NCI-H1694 (cell line): ENCODE data around the gene FAM209A.
"Not testable (repeated sequence)": the region's sequence is repeated elsewhere in the genome, so short reads cannot be mapped to it uniquely, and the experiment has no call there.

ENCODE experiments used
- DNase-seq: peaks from one replicate; lab custom pipeline; 2025; lab: John Stamatoyannopoulos, UW

The FAM209A gene, protein sequence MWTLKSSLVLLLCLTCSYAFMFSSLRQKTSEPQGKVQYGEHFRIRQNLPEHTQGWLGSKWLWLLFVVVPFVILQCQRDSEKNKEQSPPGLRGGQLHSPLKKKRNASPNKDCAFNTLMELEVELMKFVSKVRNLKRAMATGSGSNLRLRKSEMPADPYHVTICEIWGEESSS

DNA sequence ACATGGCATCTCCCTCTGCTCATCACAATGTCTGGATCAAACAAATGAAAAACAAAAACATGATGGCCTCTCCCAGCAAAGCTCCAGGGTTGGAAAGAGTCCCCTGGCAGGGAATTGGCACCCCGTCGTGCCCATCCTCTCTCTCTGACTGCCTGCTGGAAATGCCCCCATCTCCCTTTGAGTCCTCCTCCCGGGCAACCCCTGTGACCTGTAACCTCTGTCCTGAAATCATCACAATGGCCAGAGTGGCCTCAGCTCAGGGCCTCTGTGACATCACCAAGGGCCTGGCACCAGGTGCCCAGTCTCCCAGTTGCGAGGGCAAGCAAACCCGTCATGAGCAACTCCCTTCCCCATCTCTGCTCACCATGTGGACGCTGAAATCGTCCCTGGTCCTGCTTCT lies at the start of gene FAM209A:
Gene FAM209A, plus strand, starts transcription at position 301 of the 400 bp plus-strand sequence. Its CDS starts 65 bp downstream, at position 366.
- DNase-seq: not testable (repeated sequence)

DNA sequence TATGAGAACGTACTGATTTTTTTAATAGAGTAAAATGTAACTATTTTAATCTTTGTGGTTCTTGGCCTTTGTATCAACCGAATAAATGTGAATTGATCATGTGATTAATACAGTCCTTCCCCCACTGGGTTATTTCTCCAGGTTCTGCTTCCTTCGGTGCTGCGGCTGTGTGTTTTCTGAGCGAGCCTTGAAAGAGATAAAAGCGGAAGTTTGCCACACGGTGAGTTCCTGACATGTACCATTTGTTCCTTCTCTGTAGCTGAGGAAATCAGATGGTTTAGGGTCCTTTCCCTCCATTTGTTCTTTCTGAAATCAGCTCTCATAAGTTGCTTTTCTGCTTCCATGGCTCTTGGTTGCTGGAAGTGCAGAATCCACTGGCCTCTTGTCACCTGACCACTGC lies 40.6 kb upstream of the FAM209A start:
- no peak for DNase-seq

DNA sequence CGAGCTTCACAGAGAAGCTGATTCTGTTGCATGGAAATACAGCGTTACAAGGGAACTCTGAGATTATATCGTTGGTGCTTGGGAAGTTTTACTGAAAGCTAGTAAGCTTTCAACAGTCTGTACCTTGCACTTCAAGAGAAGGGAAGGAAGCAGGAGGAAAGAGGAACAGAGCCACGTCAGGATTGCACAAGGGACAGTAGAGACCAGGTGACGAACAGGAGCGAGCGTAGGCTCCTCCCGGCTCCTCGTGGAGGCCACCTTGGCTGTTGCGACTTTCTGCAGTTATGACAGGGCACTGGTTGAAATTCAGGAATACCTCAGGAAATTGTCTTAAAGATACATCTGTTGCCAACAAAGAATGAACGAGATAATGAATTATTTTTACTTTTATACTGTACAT lies 37.3 kb upstream of the FAM209A start:
- DNase-seq: no peak

DNA sequence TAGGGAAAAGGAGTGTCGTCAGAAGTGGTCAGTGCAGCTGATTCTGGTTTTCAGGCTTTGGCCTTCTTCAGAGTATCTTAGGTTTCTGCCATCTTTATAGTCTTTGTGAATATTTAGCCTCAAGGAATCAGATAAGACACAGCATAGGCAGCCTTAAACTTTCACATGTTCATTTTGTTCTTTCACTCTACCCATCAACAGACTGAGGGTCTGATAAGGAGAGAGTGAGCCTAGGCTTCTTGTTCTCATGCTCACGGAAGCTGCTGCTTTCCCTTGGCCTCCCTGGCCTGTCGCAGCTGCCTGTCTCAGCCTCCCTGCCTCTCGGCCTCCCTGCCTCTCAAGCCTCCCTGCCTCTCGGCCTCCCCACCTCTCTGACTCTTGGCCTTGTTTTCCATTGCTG lies 36.0 kb upstream of the FAM209A start:
- no peak for DNase-seq

DNA sequence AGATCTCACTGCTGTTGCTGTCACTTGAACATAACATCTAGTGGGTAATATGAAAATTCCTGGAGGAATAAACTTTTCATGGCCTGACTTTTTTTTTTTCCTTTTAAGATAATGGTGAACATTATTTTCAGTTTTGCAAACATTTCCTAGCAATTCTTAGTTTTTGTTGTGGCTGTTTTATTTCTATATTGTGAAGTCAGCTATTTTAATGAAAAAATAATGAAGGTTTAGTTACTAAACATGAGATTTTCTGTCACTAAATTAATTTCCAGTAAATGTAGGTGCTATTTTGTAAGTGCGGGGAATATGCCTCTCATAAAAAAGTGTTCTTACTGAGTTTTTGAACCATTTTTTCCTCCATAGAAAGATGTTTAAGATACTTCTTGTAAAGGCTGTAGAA lies 23.4 kb upstream of the FAM209A start:
- DNase-seq: no peak

DNA sequence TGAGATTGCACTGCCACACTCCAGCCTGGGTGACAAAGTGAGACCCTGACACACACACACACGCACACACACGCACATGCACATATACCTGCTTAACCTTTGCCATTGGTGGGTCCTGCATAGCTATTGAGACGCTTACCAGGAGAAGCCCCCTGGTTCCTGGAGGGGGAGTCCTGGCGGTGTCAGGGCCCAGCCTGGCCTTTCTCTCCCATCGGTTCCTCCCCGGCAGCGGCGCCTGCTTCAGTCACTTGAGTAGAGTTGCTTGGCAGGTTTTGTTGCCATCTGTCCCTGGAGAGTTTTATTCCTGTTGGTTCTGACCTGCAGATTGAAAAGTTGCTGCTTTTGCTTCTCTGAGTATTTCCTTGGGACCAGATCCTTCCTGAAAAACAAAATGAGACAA lies 20.6 kb upstream of the FAM209A start:
- no peak for DNase-seq

DNA sequence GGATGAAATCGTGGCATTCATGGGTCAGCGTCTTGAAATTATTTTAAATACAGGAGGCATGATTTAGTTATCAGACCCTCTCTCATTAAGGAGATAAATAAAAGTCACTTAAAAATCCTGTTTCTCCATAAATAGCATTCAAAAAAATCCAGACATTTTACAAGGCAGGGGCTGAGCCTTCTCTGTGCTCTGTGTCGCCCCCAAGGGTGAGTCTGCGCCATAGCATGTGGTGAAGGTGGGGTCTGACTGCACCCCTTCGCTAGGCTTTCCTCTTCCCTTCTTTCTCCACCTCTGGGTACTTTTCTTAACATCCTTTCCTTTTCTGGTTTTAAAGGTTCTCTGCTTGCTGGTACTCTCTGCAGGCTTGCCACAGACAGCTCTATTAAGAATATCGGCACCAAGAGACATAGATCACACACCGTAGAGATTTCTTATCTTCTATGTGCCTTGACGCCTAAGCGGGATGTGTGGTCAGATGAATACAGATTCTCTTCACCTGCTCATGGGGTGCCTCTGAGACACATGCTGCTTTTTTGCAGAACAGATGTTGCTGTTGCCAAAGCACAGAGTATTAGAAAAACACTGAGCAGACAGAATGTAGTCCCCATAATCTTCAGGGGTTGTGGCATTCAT lies 20.1 kb upstream of the FAM209A start:
- no peak for DNase-seq

DNA sequence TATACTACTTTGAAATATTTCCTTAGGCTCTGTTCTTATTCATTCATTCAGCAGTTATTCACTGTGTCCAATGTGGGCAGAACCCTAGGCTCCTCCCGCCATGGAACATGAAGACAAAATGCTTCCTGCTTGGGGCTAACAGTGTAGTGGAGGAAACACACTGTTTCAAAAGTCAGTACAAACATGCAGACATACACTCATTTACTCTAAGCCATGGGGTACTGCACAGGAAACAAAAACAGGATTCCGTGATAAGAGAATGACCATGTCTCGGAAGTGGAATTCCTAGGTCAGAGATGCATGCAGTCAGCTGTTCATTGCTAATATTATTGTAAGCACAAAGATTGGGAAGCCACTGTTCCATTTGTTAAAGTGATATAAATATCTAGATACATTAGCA lies 18.4 kb upstream of the FAM209A start:
- no peak for DNase-seq

DNA sequence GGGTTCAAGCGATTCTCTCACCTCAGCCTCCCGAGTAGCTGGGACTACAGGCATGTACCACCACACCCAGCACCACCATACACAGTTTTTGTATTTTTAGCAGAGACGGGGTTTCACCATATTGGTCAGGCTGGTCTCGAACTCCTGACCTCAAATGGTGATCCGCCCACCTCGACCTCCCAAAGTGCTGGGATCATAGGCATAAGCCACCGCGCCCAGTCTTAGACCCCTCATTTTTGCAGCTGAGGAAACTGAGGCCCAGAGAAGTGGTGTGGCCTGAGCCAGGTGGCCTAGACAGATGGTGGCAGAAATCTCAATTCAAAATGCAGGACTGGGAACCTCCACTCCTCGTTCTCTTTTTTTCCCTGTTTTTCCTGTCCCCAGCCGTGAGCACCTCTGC lies 12.6 kb upstream of the FAM209A start:
- no peak for DNase-seq

DNA sequence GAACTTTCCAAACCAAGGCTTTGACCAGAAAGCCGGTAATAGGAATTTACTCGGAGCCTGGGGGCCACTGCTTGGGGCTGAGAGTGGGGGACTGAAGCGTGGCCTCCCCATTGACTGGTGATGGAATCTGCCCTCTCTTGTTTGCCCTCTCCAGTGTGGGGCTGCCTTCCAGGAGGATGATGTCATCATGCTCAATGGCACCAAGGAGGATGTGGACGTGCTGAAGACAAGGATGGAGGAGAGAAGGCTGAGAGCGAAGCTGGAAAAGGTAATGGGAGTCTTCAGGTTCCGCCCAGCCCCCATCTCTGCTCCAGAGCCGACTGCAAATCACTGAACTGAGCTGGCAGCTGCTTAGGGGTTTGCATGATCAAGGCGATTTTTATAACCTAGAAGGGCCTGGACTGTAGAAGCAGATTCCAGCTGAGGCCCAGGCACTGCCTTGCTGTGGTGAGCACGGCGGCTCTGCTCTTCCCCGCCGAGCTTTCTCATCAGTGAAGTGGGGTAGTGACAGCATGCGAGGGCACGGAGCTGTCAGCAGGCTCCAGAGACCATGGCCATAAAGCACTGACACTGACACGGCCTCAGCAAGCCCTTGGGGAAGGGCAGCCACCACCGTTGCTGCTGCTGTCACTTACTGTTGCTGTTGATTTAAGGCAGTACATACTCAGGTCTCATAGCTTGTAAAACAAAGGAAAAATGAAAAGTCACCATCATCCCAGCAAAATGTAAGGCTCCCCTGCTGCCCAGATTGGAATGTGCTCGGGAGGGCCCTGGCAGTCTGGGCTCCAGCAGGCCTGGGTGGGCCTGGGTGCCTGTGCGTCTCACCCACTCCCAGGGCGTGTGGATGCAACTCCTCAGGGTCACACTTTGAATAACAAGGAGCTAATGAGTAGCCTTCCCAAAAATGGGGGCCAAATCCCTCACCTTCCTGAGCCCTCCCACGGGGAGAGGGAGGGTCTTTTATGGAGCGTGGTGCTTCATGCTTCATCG lies 11.1 kb upstream of the FAM209A start:
- no peak for DNase-seq

DNA sequence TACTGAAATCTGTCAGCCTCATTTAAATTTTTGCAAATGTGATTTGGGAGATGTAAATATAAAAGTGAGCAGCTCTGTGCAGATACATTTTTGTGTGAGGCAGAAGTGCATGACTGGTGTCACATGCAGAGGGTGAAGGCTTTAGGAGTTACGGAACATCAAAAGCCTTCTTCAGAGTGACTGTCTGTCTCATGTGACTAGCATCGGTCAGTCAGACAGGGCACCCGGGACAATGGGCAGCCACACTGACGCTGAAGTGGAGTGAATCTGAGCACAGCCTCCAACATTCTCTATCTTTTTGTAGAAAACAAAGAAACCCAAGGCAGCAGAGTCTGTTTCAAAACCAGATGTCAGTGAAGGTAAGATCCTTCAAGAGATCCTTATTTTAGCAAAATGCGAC lies 7.9 kb upstream of the FAM209A start:
- DNase-seq: no peak

DNA sequence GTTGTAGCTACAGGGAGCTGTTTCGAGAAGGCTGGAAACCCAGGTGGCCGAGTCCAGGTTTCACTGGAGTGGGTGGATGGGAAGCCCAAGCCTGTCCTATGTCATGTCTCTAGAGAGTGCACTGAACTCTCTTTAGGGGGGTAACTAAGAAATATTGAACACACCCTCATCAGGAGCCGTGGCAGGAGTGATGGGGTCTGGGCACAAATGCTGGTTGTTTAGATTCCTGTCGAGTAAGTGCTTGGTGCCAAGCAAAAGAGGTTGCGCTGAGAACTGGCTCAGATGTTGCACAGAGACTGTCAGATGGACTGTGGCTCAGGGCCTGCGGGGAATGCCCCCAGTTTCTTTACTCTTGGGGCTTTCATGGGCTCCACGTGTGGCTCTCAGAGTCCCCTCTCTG lies 7.3 kb upstream of the FAM209A start:
- no peak for DNase-seq

DNA sequence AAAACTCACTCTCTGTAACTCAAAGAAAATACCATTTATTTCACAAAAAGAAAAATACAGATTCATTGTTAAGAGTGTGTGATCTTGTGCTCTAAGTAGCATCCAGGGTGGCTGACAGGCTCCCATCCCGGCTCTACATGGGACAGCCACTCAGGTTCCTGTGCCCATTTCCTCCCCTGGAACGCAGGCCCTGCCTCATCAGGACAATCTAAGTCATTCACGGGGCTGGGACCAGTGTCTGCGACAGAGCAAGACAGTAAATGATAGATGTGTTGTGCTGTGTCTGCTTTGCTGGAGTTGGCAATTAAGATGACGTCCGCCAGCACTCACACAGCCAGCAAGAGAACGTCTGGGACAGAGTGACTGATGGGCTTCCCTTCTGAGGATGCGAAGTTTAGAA lies 6.9 kb upstream of the FAM209A start:
- DNase-seq: no peak

DNA sequence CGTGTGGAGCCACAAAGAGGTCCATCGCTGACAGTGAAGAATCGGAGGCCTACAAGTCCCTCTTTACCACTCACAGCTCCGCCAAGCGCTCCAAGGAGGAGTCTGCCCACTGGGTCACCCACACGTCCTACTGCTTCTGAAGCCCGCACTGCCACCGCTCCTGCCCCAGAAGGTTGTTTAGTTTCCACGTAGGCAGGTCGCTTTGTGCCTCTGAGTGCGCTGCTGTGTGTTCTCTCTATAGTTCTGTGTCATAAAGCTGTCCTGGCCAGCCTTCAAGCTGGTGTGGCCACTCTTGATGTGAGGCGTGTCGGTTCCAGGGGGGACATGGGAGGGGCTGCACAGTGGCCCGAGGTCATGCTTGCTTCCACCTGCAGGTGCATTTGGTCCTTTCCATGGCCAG lies 6.4 kb upstream of the FAM209A start:
- no peak for DNase-seq

DNA sequence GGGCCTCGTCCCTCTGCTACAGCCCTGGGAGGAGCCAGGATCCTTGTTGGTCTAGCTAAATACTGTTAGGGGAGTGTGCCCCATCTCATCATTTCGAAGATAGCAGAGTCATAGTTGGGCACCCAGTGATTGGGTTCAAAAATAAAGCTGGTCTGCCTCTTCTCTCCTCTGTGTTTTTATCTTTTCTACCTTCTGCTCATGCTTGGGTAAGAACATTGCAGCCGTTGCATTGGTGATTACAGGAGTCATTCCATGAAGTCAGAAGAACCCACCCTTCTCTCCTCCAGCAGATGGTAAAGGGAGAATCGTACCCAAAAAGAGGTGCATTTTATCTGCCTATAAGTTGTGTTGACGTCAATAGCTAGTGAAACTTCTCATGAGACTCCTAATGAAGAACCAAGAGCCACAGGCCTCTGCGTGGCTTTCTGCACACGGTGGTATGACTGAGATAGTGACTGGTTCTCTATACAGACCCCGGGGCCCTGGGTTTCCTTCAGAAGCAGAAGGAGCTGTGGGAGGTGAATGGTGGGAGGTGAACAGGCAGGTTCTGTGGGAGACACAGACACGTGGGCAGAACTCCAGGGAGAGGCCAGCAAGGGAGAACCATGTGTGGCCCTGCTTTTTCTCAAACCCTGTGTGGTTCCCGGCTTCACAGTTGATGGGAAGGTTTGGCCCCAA lies 5.7 kb upstream of the FAM209A start:
- no peak for DNase-seq

DNA sequence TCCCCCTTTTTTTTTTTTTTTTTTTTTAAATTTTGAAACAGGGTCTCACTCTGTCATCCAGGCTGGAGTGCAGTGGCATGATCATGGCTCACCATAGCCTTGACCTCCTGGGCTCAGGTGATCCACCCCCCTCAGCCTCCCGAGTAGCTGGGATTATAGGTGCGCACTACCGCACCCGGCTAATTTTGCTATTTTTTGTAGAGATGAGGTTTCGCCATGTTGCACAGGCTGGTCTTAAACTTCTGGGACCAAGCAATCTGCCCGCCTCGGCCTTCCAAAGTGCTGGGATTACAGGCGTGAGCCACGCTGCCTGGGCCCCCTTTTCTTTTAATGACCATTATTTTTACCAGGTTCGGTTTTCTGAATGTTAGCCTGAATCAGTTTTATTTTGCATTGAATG lies 5.0 kb upstream of the FAM209A start:
- no peak for DNase-seq

DNA sequence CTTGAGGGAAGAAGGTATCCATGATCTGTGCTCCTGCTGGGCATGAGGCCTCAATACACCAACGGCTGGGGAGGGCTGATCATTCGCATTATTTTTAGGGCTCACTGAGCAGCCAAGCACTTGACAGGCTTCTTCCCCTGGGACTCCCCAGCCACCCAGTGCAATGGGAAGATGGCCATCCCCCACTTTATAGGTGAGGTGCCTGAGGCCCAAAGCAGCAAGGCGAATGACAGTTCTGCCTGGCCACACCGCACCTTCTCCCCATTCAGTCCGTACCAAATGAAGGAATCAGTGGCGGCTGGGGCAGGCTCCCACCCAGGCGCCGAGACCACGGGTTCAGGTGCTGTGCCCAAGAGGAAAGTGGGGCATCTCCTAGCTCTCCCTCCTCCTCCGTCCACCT lies 4.4 kb upstream of the FAM209A start:
- DNase-seq: no peak

DNA sequence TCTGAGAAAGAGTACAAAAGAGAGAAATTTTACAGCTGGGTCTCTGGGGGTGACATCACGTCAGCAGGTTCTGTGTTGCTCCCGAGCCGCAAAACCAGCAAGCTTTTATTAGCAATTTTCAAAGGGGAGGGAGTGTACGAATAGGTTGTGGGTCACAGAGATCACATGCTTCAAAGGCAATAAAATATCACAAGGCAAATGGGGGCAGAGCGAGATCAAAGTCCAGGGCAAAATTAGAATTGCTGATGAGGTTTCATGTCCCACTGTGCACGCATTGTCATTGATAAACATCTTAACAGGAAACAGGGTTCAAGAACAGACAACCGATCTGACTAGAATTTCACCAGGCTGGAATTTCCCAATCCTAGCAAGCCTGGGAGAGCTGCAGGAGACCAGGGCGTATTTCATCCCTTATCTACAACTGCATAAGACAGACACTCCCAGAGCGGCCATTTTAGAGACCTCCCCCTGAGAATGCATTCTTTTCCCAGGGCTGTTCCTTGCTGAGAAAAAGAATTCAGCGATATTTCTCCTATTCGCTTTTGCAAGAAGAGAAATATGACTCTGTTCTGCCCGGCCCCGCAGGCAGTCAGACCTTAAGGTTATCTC lies 3.7 kb upstream of the FAM209A start:
- DNase-seq: not testable (repeated sequence)

DNA sequence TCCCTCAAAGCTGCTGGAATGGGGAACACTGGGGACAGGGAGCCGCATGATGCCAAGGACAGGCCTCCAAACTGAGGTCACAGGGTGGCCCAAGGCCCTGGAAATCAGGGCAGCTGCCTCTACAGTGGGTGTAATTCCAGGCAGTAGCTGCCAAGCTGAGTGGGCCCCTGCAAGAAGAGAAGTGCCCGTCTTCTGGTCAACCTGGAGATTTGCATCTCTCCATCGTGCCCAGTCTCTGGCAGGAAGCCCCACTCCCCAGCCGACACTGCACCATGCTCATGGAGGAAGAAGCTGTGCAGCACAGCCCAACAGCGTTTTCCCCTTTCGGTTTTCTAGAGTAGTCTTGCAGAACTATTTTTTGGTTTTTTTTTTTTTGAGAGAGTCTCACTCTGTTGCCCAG lies 2.2 kb upstream of the FAM209A start:
- DNase-seq: no peak

DNA sequence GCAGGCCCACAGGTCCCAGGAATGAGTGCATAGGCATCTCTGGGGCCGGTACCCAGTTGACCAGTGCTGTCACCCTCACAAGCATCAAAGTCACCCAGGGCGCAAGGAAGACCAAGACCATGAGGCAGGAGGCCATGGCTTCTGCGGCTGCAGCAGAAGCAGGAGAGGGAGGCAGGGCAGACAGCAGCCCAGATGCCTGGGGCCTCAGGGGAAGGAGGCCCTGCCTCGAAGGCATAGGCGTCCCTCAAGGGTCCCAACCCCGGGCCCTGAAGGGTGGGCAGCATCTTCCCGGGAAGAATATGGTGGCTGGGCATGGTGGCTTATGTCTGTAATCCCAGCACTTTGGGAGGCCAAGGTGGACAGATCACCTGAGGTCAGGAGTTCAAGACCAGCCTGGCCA lies 3.0 kb downstream of the FAM209A start:
- no peak for DNase-seq

DNA sequence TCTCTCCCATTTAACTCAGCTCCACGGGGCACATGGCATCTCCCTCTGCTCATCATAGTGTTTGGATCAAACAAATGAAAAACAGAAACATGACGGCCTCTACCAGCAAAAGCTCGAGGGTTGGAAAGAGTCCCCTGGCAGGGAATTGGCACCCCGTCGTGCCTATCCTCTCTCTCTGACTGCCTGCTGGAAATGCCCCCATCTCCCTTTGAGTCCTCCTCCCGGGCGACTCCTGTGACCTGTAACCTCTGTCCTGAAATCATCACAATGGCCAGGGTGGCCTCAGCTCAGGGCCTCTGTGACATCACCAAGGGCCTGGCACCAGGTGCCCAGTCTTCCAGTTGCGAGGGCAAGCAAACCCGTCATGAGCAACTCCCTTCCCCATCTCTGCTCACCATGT lies 8.4 kb downstream of the FAM209A start, which contains the start of gene FAM209B:
Gene FAM209B, plus strand, starts transcription at position 301 of the 400 bp plus-strand sequence. Its CDS starts 96 bp downstream, at position 397.
- DNase-seq: not testable (repeated sequence)

DNA sequence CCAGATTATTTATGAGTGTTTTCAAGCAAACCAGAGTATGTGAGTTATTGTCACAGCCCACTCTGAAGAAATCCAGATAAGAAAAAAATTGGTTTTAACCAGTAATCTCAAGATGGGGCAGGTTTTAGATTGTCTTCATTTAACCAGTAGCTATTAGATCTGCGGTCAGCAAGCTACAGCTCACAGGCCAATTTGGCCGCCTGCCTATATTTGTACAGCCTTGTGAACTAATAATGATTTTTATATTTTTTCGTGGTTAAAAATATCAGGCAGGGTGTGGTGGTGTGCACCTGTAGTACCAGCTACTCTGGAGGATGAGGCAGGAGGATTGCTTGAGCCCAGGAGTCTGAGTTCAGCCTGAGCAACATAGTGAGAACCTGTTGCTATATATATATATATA lies 13.5 kb downstream of the FAM209A start:
- DNase-seq: no peak
